Heart left ventricle (tissue), 16 donors: Measurements from ENCODE around the gene CCDC85B. TPM values are rescaled to one million over a fixed set of nuclear protein-coding genes. Genes with fewer than 3 reads are reported as not detected.

Experiments used
- ATAC-seq, 4 donors: fragments of 200-7000 bp; cut with Tn5 transposase; one replicate each; pipeline ENCODE4 v1.9.1; 2020 to 2022; ENCODE audit warnings: moderate library complexity in 4 of 4, mild to moderate bottlenecking in 3 of 4, moderate number of reproducible peaks in 1 of 4
- DNase-seq, 5 donors: peaks; one replicate each; pipeline ENCODE4 v3.0.0-alpha.2; 2020
- H3K27ac ChIP-seq, 12 donors: fragments of 200-600 bp; sonication (generic) in 4 of 12; one replicate each; pipeline versions ENCODE4 v1.5.0 to v1.8.0; 2016 to 2022; ENCODE audit warnings: mild to moderate bottlenecking in 2 of 12
- H3K27me3 ChIP-seq, 9 donors: fragments of 200-600 bp; sonication (generic) in 2 of 9; one replicate each; pipeline versions ENCODE4 v1.5.1 to v1.8.0; 2016 to 2022; ENCODE audit warnings: mild to moderate bottlenecking in 3 of 9
- H3K36me3 ChIP-seq, 9 donors: fragments of 200-600 bp; sonication (generic) in 2 of 9; one replicate each; pipeline versions ENCODE4 v1.5.0 to v1.8.0; 2018 to 2022; ENCODE audit warnings: mild to moderate bottlenecking in 2 of 9
- H3K4me1 ChIP-seq, 12 donors: fragments of 200-600 bp; sonication (generic) in 4 of 12; one replicate each; pipeline versions ENCODE4 v1.5.0 to v1.8.0; 2016 to 2022; ENCODE audit warnings: mild to moderate bottlenecking in 3 of 12
- H3K4me3 ChIP-seq, 12 donors: fragments of 200-600 bp; sonication (generic) in 4 of 12; one replicate each; pipeline versions ENCODE4 v1.5.0 to v1.8.0; 2017 to 2022; ENCODE audit warnings: mild to moderate bottlenecking in 9 of 12, moderate library complexity in 4 of 12
- H3K9me3 ChIP-seq, 12 donors: fragments of 200-600 bp; sonication (generic) in 4 of 12; one replicate each; pipeline versions ENCODE4 v1.5.0 to v1.8.0; 2016 to 2022; ENCODE audit warnings: mild to moderate bottlenecking in 1 of 12
- CTCF ChIP-seq, 12 donors: fragments of 200-600 bp; sonication (generic) in 4 of 12; IDR thresholded peaks; one replicate each; pipeline versions ENCODE4 v1.5.0 to v1.8.0; 2018 to 2022; ENCODE audit warnings: antibody characterized with exemption in 12 of 12, mild to moderate bottlenecking in 5 of 12
- POLR2A ChIP-seq, 2 donors: fragments of 450-650 bp; IDR thresholded peaks; one replicate each; pipeline ENCODE4 v1.6.1; 2017; ENCODE audit warnings: antibody characterized with exemption in 2 of 2, mild to moderate bottlenecking in 2 of 2, moderate library complexity in 2 of 2
- WGBS, 4 donors: extraction: QIAGEN DNeasy Blood & Tissue Kit in 2 of 4; methylation state at CpG; one replicate each; pipeline versions ENCODE4 v1.1.5 to v1.1.7; 2013 to 2018; 5-methylcytosine and 5-hydroxymethylcytosine counted together
- intact Hi-C, 10 donors: fragments of 100-400 bp; cut with DNase I; formaldehyde crosslinking; loops; one replicate each; pipeline versions ENCODE4 v1.11.1 to v1.14.2; 2022
- polyA plus RNA-seq, 2 donors: library from polyadenylated mRNA; stranded (reverse); fragments of 200-250 nt; gene quantifications; one replicate each; pipeline ENCODE4 v1.2.3, GENCODE V29; 2013
- total RNA-seq, 9 donors: library from RNA; depleted of rRNA in 2 of 9; stranded (reverse); fragments of >200 nt in 2 of 9; fragmentation: NEBNext Ultra II Directional in 3 of 9; extraction: Animal tissue kit (Norgen Biotek cat#: 25700) in 3 of 9; gene quantifications; one replicate each; pipeline versions ENCODE4 v1.1.0 to v1.2.4, GENCODE V29; 2016 to 2023
- donor health status: ischemic (EF 13 %, LVEDD 7.1; RV severe dilation, severe dysfunction).
- donor health status: healthy with polysubstance abuse.
- donor health status: DM: no; HTN: yes; CAD: no.
- donor health status: DM: no; HTN: no; CAD: no.
- donor health status: ischemic (EF 25% LVEDD 6.9; RV normal size, moderate dysfunction).
- donor health status: ischemic (EF 25% LVEDD 5.7; RV mildly dilated, moderate dysfunction).
- donor health status: healthy.
- donor health status: DM: yes; HTN: yes; CAD: no.
- donor health status: ischemic (EF 35%, LVEDD 5.7; RV mildly dilated, moderate dysfunction).
- donor health status: nonischemic (EF 11% LVEDD 7.7; RV severe dilation, severe dysfunction).
- donor health status: DM: yes; HTN: yes; CAD: no.
- donor health status: PGD.
- donor health status: ischemic (EF 29% LVEDD 5.4; RV normal size, mild dysfunction).
- donor health status: nonischemic (EF 23%, LVEDD 6.1; RV moderate dilation, normal function).

Gene CCDC85B
- total and polyA plus RNA-seq, 11 donors = 31.3 to 78.1 (median 36.9) TPM

DNA sequence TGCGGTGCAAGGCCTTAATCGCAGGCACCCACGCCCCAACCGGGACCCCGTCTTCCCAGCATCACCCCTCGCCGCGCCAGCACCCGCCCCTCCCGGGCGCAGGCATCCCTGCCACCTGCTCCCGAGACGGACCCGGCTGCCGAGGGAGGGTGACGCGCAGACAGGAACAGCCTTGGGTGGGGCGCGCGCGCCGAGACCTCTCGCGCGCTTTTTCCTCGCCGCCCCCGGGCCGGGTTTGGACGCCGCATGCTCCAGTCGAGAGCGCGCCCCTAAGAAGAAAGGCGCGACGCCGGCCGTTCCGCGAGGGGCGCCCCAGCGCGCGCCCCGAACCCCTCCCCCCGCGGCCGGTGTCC is 33.0 kb upstream of the CCDC85B start:
- Histone ChIP-seq H3K9me3 (no peaks in the 10 kb centered on the region), H3K4me3 (peak overlapping the region; percentile 74 to 100 (median 94)), H3K27me3 (no peaks in the 10 kb centered on the region), H3K4me1 (peaks cover 0 to 55% (median 32%) of the 10 kb centered on the region in 12 donors), H3K27ac (peak overlapping the region; percentile 94 to 99 (median 98)), H3K36me3 (peaks cover 0 to 51% (median 48%) of the 10 kb centered on the region in 9 donors)
- no peak for ATAC-seq
- WGBS, 4 donors = 0% methylated on average over 6 to 49 of the region's 49 CpGs; no CpG with 5 or more reads in 1 of the 4 donors
- intact Hi-C loops = loop anchor here in 2 of 10 donors (5.0 to 10.0 kb wide), 3 partner anchors 195 to 407 kb away; partner anchors contain the start of genes PCNX3 (in 1 of the 2), RAB1B (in 1 of the 2) and RELA (in 1 of the 2)
- TF ChIP-seq CTCF (IDR thresholded peaks at IDR 0.05) = peak in 1 of 12 donors; percentile 4
- no peak for TF ChIP-seq POLR2A (IDR thresholded peaks at IDR 0.05)
- peak in 1 of 5 donors; percentile 51 for DNase-seq

DNA sequence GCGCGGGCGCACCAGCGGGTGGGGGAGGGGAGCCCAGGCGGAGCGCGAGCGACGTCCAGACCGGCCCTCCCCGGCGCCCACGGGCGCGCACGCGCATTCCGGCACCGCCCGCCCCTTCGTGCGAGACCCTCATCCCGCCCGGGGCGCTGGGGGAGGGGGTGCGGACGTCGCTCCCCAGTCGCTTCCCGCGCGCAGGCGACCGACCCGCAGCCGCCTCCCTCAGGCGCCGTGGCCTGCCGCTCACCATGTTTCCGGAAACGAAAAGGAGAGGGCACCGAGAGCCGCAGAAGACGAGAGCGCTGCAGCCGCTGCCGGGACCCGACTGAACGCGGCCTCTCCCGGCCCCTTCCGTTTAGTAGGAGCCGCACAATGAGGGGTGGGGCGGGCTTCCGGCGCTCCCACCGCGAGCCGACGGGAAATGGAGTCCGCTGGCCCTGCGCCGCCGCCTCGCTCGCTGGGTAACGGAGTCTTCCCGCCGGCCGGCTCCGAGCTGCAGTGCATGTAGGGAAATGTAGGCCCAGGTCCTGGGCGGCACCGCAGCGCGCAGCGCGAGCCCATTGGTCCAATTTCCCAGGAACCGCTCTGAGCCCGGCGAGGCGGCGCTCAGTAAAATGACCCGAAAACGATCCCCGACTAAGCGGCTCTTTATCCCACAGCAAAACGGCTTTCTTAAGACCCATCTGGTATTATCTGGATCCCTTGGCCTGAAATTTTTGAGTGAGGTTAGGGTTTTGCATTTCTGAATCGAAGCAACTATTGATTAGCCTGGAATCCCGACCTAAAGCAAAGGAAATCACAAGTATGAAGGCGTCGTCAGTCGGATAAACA is 32.4 kb upstream of the CCDC85B start, which contains the start of gene CFL1:
Gene CFL1 (minus strand): TSS at position 328 of the 828 bp plus-strand sequence. CDS start 81 bp downstream, at position 247.
- ATAC-seq = peak; percentile 71 to 80 (median 76)
- peak; percentile 59 to 98 for TF ChIP-seq POLR2A (IDR thresholded peaks at IDR 0.05)
- peak in 1 of 12 donors; percentile 1 for TF ChIP-seq CTCF (IDR thresholded peaks at IDR 0.05)
- H3K36me3 ChIP-seq = peaks cover 0 to 51% (median 48%) of the 10 kb centered on the region in 9 donors
- DNase-seq = peak; percentile 99
- no peaks in the 10 kb centered on the region for H3K27me3 ChIP-seq
- peak within 1 kb of the TSS; percentile 94 to 99 (median 98) for H3K27ac ChIP-seq
- peaks cover 0 to 57% (median 32%) of the 10 kb centered on the region in 12 donors for H3K4me1 ChIP-seq
- H3K4me3 ChIP-seq = peak within 1 kb of the TSS; percentile 74 to 100 (median 94)
- intact Hi-C loops = loop anchor here in 3 of 10 donors (1.0 to 10.0 kb wide), 6 partner anchors 15 to 407 kb away; partner anchors contain the start of genes EFEMP2 (in 2 of the 3), FIBP (in 2 of the 3), PCNX3 (in 1 of the 3) and RAB1B (in 1 of the 3)
- WGBS, 4 donors = 0 to 1% (median 0%) methylated on average over 54 to 92 of the region's 92 CpGs
- no peaks in the 10 kb centered on the region for H3K9me3 ChIP-seq

- no peak for ATAC-seq
- peaks cover 0 to 51% (median 48%) of the 10 kb centered on the region in 9 donors for H3K36me3 ChIP-seq
Observed at GRCh38 chr11:65858681-65859087, 31.8 kb upstream of the CCDC85B start.

More at GRCh38 chr11:65858681-65859087, 31.8 kb upstream of the CCDC85B start:
- Histone ChIP-seq H3K27me3 (no peaks in the 10 kb centered on the region), H3K9me3 (no peaks in the 10 kb centered on the region), H3K27ac (peak overlapping the region; percentile 94 to 99 (median 98)), H3K4me1 (peaks cover 0 to 57% (median 32%) of the 10 kb centered on the region in 12 donors), H3K4me3 (peak overlapping the region; percentile 32 to 100 (median 92))
- DNase-seq = no peak
- 0 to 1% (median 0%) methylated on average over 10 of the region's 10 CpGs for WGBS, 4 donors
- intact Hi-C loops = loop anchor here in 4 of 10 donors (1.0 to 10.0 kb wide), 6 partner anchors 14 to 406 kb away; partner anchors contain the start of genes FIBP (in 3 of the 4), EFEMP2 (in 2 of the 4), PCNX3 (in 1 of the 4) and RAB1B (in 1 of the 4)
- TF ChIP-seq CTCF (IDR thresholded peaks at IDR 0.05) (no peak), POLR2A (IDR thresholded peaks at IDR 0.05) (no peak)
